GM19193 (cell line): ENCODE data around the gene VWDE.

Source experiments
- POLR2A ChIP-seq: IDR thresholded peaks from 4 replicates; pipeline ENCODE4 v1.6.1; 2011; ENCODE audit not compliant: insufficient read depth, insufficient read length; ENCODE audit errors: extremely low read depth

Gene VWDE

DNA sequence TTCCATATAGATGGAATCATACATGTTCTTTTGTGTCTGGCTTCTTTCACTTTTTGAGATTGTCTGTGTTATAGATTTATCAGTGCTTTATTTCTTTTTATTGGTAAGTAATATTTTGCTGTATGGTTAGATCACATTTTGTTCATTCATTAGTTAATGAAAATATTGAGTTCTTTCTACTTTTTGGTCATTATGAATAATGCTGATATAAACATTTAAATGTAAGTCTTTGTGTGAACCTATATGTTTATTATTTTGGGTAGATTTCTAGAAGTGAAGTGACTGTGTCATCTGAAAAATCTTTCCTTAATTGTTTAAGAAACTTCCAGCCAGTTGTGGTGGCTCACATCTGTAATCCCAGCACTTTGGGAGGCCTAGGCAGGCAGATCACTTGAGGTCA, 11.4 kb upstream of the VWDE start:
- TF ChIP-seq POLR2A = no peak

DNA sequence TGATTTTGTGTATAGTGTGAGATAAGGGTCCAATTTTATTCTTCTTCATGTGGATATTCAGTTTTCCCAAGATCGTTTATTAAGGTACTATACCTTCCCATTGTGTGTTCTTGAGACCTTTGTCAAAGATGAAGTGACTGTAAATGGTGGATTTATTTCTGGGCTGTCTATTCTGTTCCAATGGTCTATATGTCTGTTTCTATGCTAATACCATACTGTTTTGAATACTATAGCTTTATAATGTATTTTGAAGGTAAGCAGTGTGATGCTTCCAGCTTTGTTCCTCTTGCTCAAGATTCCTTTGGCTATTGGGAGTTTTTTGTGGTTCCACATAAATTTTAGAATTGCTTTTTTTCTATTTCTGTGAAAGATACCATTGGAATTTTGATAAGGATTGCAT, 8.7 kb upstream of the VWDE start:
- no peak for TF ChIP-seq POLR2A

DNA sequence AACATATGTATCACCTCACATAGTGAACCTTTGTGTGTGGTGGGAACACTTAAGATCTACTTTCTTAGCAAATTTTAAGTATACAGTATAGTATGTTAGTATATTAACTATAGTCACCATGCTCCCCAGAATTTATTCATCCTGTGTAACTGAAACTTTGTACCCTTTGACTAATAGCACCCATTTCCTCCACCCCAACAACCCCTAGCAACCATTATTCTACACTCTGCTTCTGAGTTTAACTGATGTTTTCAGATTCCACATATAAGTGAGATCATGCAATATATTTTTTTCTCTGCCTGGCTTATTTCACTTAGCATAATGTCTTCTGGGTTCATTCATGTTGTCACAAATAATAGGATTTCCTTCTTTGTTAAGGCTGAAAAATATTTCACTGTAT, 6.9 kb upstream of the VWDE start:
- TF ChIP-seq POLR2A = no peak

DNA sequence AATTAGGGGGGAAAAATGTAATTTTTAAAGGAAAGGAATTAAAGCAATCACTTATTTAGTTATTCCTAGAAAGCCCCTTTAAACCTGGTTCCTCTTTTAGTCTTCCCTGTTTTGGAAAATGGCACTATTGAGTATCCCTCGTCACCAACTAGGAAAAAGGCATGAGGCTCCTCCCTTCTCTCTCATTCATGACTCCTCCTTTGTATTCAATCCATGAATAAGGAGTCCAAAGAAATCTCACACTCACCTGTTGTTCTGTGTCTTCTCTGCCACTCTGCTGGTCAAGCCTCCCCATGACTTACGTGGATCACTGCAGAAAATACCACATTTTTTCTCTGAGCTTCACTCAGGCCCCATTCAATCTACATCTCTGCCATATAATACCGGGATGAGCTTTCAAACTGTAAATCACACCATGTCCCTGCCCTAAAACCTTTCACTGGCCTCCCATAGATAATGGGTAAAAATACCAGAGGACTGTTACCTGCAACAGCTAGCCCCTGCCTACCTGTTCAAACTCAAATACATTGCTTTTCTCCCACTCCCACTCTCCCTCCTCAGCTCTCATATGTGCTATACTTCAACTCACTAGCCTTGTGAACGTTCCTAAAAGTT, 5.5 kb upstream of the VWDE start:
- no peak for TF ChIP-seq POLR2A

DNA sequence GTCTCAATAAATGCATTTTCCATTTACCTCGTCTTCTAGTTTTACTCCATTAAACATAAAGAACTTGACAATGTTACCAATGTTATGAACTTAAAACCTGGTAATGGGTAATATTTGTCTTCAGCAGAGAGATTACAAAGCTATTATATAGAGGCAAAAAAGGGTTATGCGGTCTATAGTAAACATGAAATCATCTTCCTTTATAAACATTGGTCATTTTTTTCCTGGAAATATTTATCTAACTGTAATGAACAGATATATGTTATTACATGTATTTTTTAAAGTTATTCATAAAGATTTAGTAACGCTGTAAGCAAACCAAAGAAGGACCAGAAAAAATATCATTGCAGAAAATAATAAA, 1.3 kb downstream of the VWDE start:
- TF ChIP-seq POLR2A = no peak

DNA sequence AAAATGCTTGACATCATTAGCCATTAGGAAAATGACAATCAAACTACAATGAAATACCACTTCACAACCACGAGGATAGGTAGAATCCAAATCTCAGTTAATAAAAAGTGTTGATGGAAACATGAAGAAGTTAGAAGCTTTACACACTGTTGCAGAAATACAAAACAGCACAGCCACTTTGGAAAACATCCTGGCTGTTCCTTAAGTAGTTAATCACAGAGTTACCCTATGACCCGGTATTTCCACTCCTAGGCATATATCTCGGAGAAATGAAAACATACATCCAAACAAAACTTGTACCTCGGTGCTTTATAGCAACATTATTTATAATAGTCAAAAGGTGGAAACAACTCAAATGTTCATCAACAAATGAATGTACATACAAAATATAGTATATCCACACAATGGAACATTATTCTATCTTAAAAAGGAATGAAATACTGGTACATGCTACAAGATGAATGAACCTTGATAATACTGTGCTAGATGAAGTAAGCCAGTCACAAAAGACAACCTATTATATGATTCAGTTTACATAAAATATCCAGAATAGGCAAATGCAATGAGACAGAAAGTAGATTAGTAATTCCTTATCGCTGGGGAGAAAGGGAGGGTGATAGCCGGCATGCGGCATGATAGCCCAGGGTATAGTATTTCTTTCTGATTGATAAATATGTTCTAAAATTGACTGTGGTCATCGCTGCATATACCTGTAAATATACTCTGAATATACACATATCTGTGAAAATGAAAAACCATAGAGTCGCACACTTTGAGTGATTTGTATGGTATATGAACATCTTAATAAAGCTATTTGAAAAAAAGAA, 1.9 kb downstream of the VWDE start:
- no peak for TF ChIP-seq POLR2A

DNA sequence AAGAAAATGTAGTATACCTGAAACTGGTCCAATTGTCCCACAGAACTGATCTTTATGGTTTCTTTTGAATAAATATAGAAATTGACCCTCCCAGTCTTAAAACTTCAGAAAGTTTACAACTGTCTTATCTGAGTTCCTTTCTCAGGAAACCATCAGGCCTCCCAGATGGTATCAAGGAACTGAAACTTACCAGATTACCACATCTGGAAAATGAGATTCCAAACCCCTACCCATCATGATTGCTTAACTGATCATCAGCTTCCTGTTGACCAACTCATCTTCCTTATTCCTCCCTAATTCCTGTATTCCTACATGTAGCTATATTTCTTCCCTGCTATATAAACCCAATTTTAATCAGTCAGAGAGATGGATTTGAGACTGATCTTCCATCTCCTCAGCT, 5.5 kb downstream of the VWDE start:
- no peak for TF ChIP-seq POLR2A

DNA sequence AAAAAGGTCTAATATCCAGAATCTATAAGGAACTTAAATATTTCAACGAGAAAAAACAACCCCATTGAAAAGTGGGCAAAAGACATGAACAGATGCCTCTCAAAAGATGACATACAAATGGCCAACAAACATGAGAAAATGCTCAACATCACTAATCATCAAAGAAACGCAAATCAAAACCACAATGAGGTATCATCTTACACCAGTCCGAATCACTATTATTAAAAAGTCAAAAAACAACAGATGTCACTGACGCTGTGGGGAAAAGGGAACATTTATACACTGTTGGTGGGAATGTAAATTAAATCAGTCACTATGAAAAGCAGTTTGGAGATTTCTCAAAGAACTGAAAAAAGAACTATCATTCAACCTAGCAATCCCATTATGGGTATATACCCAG, 6.0 kb downstream of the VWDE start:
- TF ChIP-seq POLR2A = no peak

DNA sequence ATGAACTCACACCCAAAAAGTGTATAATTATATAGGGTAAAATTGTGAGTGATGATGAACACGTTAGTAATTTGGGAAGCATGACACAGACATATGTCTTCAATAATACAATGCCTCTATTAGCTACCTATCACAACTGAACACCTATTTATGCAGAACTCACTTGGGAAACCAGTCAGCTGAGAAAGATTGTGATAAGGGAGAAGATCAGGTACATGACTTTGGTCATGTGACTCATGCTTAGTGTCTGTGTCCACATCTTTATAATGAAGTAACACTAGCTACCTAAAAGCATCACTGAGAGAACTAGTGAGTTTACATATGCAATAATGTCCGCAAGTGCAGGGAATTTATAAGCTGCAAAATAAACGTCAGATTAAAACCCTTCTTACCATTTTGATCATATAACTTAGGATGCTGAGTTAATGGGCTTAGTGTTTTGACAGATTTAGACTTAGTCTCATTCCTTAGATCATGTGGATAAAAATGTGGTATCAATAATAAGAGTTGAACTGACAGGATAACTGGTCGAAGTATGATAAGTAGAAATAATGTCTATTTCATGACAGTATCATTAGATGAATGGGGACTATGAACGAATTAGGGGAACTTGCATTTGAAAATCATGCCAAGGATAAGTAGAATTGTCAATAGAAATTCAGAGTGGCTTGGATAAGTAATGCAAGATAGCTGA, 11.6 kb downstream of the VWDE start:
- TF ChIP-seq POLR2A = no peak

DNA sequence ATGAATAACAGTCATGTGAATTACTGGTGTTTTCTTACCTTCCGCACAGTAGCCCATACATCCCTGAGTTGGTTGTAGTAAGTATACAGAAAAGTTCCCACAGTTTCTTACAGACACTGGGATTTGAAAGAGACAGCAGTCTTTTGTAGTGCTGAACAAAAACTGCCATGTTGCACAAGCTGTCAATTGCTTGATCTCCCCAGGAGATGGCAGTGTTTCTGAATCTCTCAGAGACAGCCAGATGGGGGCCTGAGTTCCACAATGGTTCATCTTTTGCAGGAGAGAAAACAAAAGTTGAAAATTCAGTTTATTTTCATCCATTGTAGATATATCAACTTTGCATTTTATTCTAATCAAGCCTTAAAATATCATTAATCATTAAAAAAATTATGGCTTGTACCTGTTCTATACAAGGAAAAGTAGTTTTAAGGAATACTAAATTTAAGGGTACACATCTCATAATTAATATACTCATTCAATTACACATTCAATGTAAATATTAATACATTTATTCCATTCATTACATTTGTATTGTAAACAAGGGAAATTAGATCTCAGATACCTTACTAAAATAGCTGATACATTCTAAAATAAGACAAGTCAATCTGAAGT, 14.5 kb downstream of the VWDE start:
- TF ChIP-seq POLR2A = no peak

DNA sequence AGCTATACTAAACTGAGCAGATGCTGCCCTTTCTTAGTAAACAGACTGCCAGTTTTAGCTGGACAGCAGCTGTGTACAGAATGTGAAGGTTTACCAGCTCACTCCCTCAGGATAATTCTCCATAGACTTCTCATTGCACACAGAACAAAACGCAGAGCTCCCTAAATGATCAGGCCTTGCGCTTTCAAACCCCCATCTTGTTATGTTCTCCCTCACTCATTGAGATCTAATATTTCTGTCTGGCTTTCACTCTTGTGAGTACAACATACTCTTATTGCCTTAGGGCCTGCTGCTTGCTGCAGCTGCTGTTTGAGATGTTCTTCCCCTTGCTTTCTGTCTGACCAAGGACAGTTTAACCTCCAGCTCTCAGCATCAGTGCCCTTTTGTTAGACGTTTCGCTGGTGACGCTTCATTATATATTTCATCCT, 17.3 kb downstream of the VWDE start:
- TF ChIP-seq POLR2A = no peak

DNA sequence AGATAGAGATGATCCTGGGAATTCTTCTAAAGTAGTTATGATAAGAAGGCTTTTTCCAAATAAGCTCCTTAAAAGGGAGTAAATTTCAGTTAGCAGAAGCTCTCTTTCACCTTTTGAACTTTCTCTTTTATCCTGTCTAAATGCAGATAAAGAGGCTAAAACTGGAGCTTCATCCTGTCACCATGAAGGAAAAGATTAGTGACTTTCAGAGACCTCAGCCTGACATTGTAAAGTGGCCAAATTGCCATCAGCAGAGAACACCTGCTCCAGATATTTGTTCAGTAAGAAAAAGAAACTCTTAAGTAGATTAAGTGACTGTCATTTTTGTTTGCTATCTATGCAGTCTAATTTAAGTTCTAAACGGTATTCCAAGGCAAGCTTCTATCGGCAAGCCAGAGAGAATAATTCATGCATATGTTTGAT, 18.3 kb downstream of the VWDE start:
- TF ChIP-seq POLR2A = no peak

DNA sequence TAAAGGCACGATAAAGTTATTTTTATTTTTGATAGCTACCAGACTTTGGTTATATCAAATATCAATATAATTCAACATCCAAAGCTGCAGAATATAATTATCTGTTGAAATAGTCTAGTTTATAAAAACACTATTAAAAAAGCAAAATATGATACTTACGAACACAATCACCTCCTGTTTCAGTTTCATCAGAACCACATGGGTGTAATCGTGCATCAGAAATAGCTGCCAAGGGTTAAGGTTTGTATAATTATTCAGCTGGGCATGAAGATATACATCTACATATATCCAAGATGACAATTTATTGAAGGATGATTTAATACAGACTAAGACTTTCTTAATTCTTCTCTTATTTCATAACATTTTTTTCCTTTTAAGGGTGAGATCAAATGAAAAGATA, 20.3 kb downstream of the VWDE start:
- TF ChIP-seq POLR2A = no peak

DNA sequence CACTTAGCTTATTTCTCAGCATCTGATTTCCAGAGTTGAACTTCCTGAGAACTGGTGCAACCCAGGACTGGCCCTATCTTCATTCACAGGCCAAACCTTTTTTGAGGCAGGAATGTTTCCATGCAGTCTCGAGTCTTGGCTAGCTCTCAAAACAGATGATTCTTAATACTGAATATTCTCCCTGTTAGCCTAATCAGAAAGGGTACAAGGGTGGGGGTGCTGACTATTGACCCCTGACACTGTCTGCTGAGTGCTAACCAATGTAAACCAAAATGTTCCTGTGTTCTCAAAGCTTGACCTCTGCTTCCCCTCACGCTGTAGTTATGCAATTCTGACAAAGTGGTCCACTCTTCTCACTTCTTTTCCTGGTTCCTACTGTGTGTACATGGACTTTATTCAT, 25.3 kb downstream of the VWDE start:
- TF ChIP-seq POLR2A = no peak

DNA sequence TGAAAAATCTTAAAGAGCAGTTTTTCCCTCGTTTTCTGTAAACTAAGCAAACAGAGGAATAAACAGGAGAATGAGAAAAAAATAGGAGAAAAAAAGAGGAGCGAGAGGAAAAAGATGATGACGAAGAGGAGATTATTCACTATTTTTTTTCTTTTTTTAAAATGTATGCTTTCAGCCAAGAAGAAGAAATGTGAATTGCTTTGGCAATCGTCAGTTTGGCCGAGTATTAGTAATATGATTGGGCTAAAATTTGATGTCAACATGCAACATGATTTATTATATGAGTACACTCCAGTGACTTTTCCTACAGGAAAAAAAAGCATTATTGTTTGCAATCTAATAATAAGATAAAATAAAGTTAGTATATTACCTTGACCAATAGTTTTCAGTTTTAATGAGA, 26.3 kb downstream of the VWDE start:
- TF ChIP-seq POLR2A = no peak
